Ishikawa (cell line): ENCODE results near the gene ESPN.
A peak's percentile ranks its signal among the peaks of the same experiment; 100 is the strongest.

Experiments
- CEBPB ChIP-seq: IDR thresholded peaks from 2 replicates; pipeline ENCODE4 v1.6.1; 2012
- CREB1 ChIP-seq: IDR thresholded peaks from 2 replicates; pipeline ENCODE4 v1.6.1; 2012; ENCODE audit warnings: low read depth
- EGR1 ChIP-seq: IDR thresholded peaks from 2 replicates; pipeline ENCODE4 v1.6.1; 2012
- EP300 ChIP-seq: IDR thresholded peaks from 2 replicates; pipeline ENCODE4 v1.6.1; 2012; ENCODE audit warnings: borderline replicate concordance
- FOXM1 ChIP-seq: IDR thresholded peaks from 2 replicates; pipeline ENCODE4 v1.6.1; 2012; ENCODE audit warnings: low read depth, borderline replicate concordance
- MAX ChIP-seq: IDR thresholded peaks from 2 replicates; pipeline ENCODE4 v1.6.1; 2012
- NFIC ChIP-seq: IDR thresholded peaks from 2 replicates; pipeline ENCODE4 v1.6.1; 2012
- RAD21 ChIP-seq: IDR thresholded peaks from 2 replicates; pipeline ENCODE4 v1.6.1; 2012; ENCODE audit warnings: low read depth
- REST ChIP-seq: IDR thresholded peaks from 2 replicates; pipeline ENCODE4 v1.6.1; 2012; ENCODE audit warnings: low read depth, mild to moderate bottlenecking
- TAF1 ChIP-seq: IDR thresholded peaks from 2 replicates; pipeline ENCODE4 v1.6.1; 2012; ENCODE audit warnings: low read depth, mild to moderate bottlenecking
- TCF12 ChIP-seq: IDR thresholded peaks from 2 replicates; pipeline ENCODE4 v1.6.1; 2012; ENCODE audit warnings: low read depth
- TEAD4 ChIP-seq: IDR thresholded peaks from 2 replicates; pipeline ENCODE4 v1.6.1; 2012
- USF1 ChIP-seq: IDR thresholded peaks from 2 replicates; pipeline ENCODE4 v1.6.1; 2012
- YY1 ChIP-seq: IDR thresholded peaks from 2 replicates; pipeline ENCODE4 v1.6.1; 2012; ENCODE audit warnings: low read depth
- ZBTB7A ChIP-seq: IDR thresholded peaks from 2 replicates; pipeline ENCODE4 v1.6.1; 2012; ENCODE audit warnings: low read depth

The ESPN gene

GRCh38 chr1:6444377-6444776 is 19.8 kb downstream of the ESPN start:
- TF ChIP-seq ZBTB7A (no peak), FOXM1 (no peak), CEBPB (no peak), RAD21 (no peak), TCF12 (no peak), MAX (no peak), YY1 (no peak), NFIC (no peak), TEAD4 (no peak), REST (no peak), CREB1 (no peak), EP300 (no peak), EGR1 (no peak), TAF1 (no peak)

GRCh38 chr1:6445062-6445763 is 20.6 kb downstream of the ESPN start:
- TF ChIP-seq RAD21 = peak; percentile 32; the same call in 1 of the 2 replicates
- TF ChIP-seq TAF1 = no peak

GRCh38 chr1:6446665-6447015 is 22.1 kb downstream of the ESPN start:
- no peak for TF ChIP-seq CREB1
- no peak for TF ChIP-seq TCF12
- no peak for TF ChIP-seq FOXM1
- no peak for TF ChIP-seq TEAD4
- no peak for TF ChIP-seq USF1
- no peak for TF ChIP-seq EP300
- TF ChIP-seq CEBPB = no peak
- TF ChIP-seq TAF1 = no peak
- no peak for TF ChIP-seq EGR1
- TF ChIP-seq YY1 = no peak
- TF ChIP-seq ZBTB7A = no peak
- TF ChIP-seq REST = no peak
- no peak; the same call in 1 of the 2 replicates for TF ChIP-seq MAX
- TF ChIP-seq NFIC = no peak
- TF ChIP-seq RAD21 = no peak

- TF ChIP-seq ZBTB7A (peak; percentile 98), TEAD4 (no peak), MAX (peak; percentile 17; the same call in 1 of the 2 replicates), FOXM1 (no peak), CEBPB (no peak), USF1 (no peak), EP300 (peak; percentile 67), NFIC (peak; percentile 57; the same call in 1 of the 2 replicates), EGR1 (0 out of 2 replicates have a peak, but pooled peaks have one; percentile 52), REST (no peak), RAD21 (no peak), CREB1 (no peak; the same call in 1 of the 2 replicates), TCF12 (no peak; the same call in 1 of the 2 replicates), YY1 (no peak), TAF1 (peak; percentile 30; the same call in 1 of the 2 replicates)
Observed at GRCh38 chr1:6447016-6447817, 22.6 kb downstream of the ESPN start.
